HG03175 (cell line): Measurements from ENCODE around the gene ANO8.
"Not testable (repeated sequence)": the region's sequence is repeated elsewhere in the genome, so short reads cannot be mapped to it uniquely, and the experiment has no call there.

Experiments
- ATAC-seq: cut with Tn5 transposase; IDR thresholded peaks from one replicate; pipeline ENCODE4 v1.9.1; 2021; ENCODE audit warnings: mild to moderate bottlenecking, moderate library complexity; ENCODE audit not compliant: unreplicated experiment

Gene ANO8, protein sequence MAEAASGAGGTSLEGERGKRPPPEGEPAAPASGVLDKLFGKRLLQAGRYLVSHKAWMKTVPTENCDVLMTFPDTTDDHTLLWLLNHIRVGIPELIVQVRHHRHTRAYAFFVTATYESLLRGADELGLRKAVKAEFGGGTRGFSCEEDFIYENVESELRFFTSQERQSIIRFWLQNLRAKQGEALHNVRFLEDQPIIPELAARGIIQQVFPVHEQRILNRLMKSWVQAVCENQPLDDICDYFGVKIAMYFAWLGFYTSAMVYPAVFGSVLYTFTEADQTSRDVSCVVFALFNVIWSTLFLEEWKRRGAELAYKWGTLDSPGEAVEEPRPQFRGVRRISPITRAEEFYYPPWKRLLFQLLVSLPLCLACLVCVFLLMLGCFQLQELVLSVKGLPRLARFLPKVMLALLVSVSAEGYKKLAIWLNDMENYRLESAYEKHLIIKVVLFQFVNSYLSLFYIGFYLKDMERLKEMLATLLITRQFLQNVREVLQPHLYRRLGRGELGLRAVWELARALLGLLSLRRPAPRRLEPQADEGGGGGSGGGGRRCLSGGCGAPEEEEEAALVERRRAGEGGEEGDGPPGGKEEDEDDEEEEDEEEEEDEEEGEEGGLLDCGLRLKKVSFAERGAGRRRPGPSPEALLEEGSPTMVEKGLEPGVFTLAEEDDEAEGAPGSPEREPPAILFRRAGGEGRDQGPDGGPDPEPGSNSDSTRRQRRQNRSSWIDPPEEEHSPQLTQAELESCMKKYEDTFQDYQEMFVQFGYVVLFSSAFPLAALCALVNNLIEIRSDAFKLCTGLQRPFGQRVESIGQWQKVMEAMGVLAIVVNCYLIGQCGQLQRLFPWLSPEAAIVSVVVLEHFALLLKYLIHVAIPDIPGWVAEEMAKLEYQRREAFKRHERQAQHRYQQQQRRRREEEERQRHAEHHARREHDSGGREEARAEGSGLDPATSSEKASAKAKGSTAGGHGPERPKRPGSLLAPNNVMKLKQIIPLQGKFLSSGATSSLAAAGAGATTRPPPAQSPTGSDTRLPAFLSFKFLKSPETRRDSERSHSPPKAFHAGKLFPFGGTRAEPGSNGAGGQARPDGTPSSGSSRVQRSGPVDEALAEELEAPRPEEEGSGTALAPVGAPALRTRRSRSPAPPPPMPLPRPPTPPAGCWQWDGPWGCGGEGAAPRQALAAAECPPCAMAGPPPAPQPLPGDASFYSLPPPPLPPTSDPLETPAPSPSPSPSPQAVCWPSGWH

GRCh38 chr19:17334414-17335409 is at the start of gene ANO8:
Gene ANO8 (minus strand): TSS chr19:17334855. CDS start chr19:17334670, 185 bp downstream.
- ATAC-seq, result peak; percentile 57

GRCh38 chr19:17380426-17381138 is 45.9 kb upstream of the ANO8 start:
- ATAC-seq, result no peak

DNA sequence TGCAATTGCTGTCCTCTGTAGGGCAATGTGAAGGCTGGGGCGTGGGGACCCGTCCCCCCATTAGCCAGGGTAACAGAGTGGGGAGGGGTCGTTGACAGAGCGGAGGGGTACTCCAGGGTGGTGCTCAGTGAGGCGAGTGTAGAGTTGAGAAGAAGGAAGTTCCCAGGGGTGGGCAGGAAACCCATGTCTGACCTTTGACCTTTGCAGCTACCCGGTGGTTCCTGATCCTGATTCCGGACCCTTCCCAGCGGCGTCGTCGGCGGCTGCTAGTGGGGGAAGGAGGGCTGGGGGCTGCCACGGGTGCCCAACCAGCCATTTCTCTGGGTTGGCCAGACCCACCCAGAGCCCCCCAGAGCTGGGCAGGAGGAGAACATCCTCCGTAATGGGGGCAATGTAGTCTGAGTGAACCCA is 44.6 kb upstream of the ANO8 start:
- ATAC-seq, result no peak

DNA sequence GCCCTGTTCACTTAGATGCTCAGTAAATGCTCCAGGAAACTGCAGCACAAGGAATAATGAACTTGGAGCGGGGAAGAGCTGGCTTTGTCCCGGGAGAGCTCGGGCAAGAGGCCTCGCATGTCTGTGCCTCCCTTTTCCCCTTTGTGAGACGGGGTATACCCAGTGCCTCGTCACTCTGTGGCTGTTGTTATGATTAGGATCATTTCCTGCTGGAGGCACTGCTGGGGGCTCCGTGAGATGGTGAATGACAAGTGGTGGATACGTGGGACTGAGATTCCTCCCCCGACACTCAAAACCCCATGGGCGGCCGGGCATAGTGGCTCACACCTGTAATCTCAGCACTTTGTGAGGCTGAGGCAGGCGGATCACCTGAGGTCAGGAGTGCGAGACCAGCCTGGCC is 43.6 kb upstream of the ANO8 start:
- ATAC-seq, result no peak

- ATAC-seq, result no peak
These were observed 42.4 kb upstream of the ANO8 start, which contains the start of gene PLVAP for GRCh38 chr19:17376935-17377600. Gene PLVAP (minus strand): TSS chr19:17377342. CDS start chr19:17377288, 54 bp downstream.

DNA sequence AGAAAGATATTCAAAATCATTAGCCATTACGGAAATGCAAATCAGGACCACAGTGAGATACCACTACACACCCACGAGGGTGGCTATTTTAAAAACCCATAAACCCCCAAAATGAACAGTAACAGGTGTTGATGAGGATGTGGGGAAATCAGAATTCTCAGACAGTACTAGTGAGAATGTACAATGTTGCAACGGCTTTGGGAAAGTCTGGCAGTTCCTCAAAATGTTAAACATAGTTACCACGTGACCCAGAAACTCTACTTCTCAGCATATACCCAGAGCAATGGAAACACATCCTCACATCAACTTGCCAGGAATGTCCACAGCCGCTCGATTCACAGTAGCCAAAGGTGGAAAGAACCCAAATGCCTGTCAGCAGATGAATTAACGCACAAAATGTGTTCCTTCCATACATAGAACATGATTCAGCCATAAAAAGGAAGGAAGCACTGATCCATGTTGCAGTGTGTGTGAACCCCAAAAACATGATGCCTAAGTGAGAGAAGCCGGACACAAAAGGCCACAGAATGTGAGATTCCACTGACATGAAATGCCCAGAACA is 35.5 kb upstream of the ANO8 start:
- peak; percentile 70 for ATAC-seq

DNA sequence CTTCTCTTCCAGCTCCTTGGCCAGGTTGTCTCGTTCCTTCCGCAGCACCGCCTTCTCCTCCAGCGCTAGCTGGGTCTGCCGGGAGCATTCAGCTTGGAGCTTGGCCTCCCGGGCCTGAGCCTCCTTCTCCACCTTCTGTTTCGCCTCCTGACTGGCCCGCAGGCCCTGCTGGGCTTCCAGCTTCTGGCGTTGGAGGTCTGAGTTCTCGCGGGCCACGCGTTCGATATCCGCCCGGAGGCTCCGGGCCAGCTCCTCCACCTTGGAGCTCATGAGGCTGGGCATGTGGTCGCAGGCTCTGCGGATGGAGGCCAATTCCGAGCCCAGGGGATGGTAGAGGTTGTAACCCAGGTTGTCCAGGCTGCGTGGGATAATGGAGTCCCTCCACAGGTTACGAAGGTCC is 30.7 kb upstream of the ANO8 start:
- ATAC-seq, result no peak

DNA sequence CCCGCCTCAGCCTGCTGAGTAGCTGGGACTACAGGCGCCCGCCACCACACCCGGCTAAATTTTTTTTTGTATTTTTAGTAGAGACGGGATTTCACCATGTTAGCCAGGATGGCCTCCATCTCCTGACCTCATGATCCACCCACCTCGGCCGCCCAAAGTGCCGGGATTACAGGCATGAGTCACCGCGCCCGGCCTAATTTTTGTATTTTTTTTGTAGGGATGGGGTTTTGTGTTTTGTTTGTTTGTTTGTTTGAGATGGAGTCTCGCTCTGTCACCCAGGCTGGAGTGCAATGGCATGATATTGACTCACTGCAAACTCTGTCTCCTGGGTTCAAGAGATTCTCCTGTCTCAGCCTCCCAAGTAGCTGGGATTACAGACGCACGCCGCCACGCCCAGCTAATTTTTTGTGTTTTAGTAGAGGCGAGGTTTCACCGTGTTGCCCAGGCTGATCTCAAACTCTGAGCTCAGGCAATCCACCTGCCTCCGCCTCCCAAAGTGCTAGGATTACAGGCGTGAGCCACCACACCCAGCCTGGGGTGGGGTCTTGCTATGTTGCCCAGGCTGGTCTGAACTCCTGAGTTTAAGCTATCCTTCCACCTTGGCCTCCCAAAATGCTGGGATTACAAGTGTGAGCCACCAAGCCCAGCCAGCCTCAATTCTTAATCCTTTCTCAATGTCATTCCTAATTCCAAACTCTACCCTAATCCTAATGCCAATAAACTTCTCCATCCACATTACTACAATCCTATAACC is 29.4 kb upstream of the ANO8 start:
- not testable (repeated sequence) for ATAC-seq

DNA sequence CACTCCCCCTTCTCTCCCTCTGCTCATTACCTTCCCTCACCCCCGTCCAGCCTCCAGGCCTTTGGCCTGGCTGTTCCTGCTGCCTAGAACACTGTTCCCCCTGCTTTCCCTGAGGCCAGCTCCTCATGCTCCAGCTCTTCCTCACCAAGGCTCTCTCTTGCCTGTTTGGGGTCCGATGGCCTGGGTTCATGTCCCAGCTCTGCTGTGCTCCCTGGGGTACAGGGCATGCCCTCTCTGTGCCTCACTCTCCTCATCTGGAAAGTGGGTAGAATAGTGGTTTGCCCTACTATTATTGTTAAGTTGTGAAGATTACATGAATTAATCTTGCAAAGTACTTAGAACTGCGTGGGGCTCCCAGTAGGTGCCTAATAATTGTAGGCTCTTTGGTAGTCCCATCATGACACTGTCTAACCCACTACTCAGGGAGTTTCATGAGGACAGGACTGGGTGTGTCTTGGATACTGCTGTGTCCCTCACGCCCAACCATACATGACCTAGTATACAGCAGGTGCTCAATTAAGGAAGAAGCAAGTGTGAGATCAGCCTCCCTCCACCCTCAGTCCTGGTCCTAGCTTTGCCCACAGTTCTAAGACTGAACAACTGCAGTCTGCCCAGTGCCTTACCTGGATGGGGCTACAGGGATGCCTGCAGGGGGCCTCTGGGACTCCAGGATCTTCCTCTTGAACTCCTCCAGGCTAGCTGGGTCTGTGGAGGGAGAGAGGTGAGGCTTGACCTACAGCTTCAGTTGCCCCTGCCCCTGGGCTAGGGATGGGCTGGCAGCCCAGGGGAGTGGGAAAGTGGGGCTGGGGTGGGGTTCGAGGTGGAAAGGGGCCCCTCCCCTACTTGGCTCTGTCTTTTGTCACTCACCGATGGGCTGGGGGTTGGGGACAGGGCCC is 25.5 kb upstream of the ANO8 start:
- ATAC-seq, result no peak

GRCh38 chr19:17358395-17358794 is 23.7 kb upstream of the ANO8 start:
- no peak for ATAC-seq

DNA sequence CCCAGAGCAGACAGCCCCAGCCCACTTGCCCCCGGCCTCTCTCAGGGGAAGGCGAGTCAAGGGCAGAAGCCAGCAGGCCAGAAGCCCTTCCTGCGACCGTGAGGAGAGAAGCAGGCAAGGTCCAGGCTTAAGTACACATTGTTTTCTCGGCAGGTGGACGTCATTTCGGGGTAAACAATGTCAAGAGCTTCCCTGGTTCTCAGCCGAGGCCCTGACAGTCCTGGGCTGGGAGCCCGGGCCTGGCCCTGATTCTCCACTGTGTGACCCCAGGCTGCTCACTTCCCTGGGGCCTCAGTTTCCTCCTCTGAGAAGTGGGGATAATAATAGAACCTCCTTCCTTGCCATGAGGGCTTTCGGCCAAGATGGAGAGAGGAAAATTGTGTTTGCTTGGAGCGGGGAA is 23.1 kb upstream of the ANO8 start:
- no peak for ATAC-seq

DNA sequence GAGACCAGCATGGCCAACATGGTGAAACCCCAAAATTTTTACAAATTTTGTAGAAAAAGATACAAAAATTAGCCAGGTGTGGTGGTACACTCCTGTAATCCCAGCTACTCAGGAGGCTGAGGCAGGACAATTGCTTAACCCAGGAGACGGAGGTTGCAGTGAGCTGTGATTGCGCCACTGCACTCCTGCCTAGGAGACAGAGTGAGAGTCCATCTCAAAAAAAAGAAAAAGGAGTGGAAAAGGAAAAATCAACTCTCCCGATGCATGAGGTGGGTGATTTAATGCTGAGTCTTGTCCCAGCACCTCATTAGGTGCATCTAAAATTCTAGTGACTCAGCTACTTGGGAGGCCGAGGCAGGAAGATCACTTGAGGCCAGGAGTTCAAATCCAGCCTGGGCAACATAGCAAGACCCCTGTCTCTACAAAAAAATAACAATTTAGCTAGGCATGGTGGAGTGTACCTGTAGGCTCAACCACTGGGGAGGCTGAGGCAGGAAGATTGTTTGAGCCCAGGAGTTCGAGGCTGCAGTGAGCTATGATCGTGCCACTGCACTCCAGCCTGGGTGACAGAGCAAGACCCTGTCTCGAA is 22.5 kb upstream of the ANO8 start:
- ATAC-seq, result no peak

GRCh38 chr19:17353386-17353785 is 18.7 kb upstream of the ANO8 start:
- no peak for ATAC-seq

- ATAC-seq, result no peak
These were observed 18.1 kb upstream of the ANO8 start for GRCh38 chr19:17352608-17353280.

GRCh38 chr19:17351815-17352435 is 17.3 kb upstream of the ANO8 start:
- ATAC-seq, result no peak
